SK-N-SH (cell line): ENCODE results near the gene KCNIP4. TPM values are rescaled to one million over a fixed set of nuclear protein-coding genes. Genes with fewer than 3 reads are reported as not detected.
A peak's percentile ranks its signal among the peaks of the same experiment; 100 is the strongest.

ENCODE experiments used
- CTCF ChIA-PET: fragments of 300-600, 350-600 bp; formaldehyde crosslinking; extraction: SDS; loops from one replicate; lab custom pipeline; 2021; lab: Yijun Ruan, JAX
- POLR2A ChIA-PET: fragments of 350-600 bp; sonication (Branson Sonifier 250); formaldehyde crosslinking; extraction: SDS; loops from one replicate; lab custom pipeline; 2020; ENCODE audit warnings: antibody characterized with exemption, inconsistent platforms; lab: Yijun Ruan, JAX
- DNase-seq: peaks from one replicate; pipeline ENCODE4 v3.0.0; 2012
- H2AFZ ChIP-seq: fragments of 200-600 bp; sonication (generic); 2 replicates; pipeline ENCODE4 v1.8.1; 2016; ENCODE audit warnings: antibody characterized with exemption, mild to moderate bottlenecking, low read depth
- H3F3A ChIP-seq: fragments of 200-600 bp; sonication (generic); replicated peaks from 2 replicates; pipeline ENCODE3; 2016; ENCODE audit warnings: antibody characterized with exemption, mild to moderate bottlenecking; ENCODE audit not compliant: insufficient read depth
- H3K27ac ChIP-seq, 2 experiments: fragments of 200-500 bp in 1 of 2; fragments of 200-600 bp in 1 of 2; sonication (Bioruptor generic) in 1 of 2; sonication (generic), shearing (Covaris generic) in 1 of 2; 2 replicates each; pipeline versions ENCODE4 v1.5.1 to v1.6.1; 2014 to 2016; ENCODE audit warnings: low read depth in 2 of 2, inconsistent platforms in 1 of 2, low read length in 1 of 2, mild to moderate bottlenecking in 1 of 2, mixed read lengths in 1 of 2
- H3K27me3 ChIP-seq: fragments of 200-600 bp; sonication (generic), shearing (Covaris generic); 2 replicates; pipeline ENCODE4 v1.6.1; 2016; ENCODE audit warnings: mixed run types; ENCODE audit not compliant: insufficient read depth
- H3K36me3 ChIP-seq, 2 experiments: fragments of 200-500 bp in 1 of 2; fragments of 200-600 bp in 1 of 2; sonication (Bioruptor generic) in 1 of 2; sonication (generic) in 1 of 2; replicated peaks in 1 of 2; 2 replicates each; pipeline versions ENCODE3 to v1.5.1; 2014 to 2016; ENCODE audit warnings: low read length in 1 of 2, mild to moderate bottlenecking in 1 of 2; ENCODE audit not compliant: insufficient read depth in 2 of 2, control insufficient read depth in 1 of 2
- H3K4me1 ChIP-seq, 2 experiments: fragments of 200-500 bp in 1 of 2; fragments of 200-600 bp in 1 of 2; sonication (Bioruptor generic) in 1 of 2; sonication (generic), shearing (Covaris generic) in 1 of 2; 2 replicates each; pipeline versions ENCODE4 v1.5.1 to v1.6.1; 2014 to 2016; ENCODE audit warnings: low read depth in 1 of 2, low read length in 1 of 2, mixed run types in 1 of 2; ENCODE audit not compliant: insufficient read depth in 2 of 2, control insufficient read depth in 1 of 2
- H3K4me2 ChIP-seq: fragments of 200-600 bp; sonication (generic), shearing (Covaris generic); 2 replicates; pipeline ENCODE4 v1.6.1; 2017; ENCODE audit warnings: mixed run types
- H3K4me3 ChIP-seq, 2 experiments: fragments of 200-500 bp in 1 of 2; fragments of 200-600 bp in 1 of 2; sonication (Bioruptor generic) in 1 of 2; sonication (generic), shearing (Covaris generic) in 1 of 2; 2 replicates each; pipeline versions ENCODE4 v1.5.1 to v1.8.1; 2014 to 2016; ENCODE audit warnings: low read depth in 2 of 2, inconsistent platforms in 1 of 2, low read length in 1 of 2, mild to moderate bottlenecking in 1 of 2, mixed read lengths in 1 of 2, moderate library complexity in 1 of 2
- H3K79me2 ChIP-seq: fragments of 200-600 bp; sonication (generic); 2 replicates; pipeline ENCODE4 v1.8.1; 2017; ENCODE audit warnings: mild to moderate bottlenecking; ENCODE audit not compliant: insufficient read depth
- H3K9ac ChIP-seq: fragments of 200-600 bp; sonication (generic); 2 replicates; pipeline ENCODE4 v1.6.1; 2017; ENCODE audit warnings: mixed run types
- H3K9me2 ChIP-seq: fragments of 200-600 bp; sonication (generic); 2 replicates; pipeline ENCODE4 v1.6.1; 2017; ENCODE audit warnings: mixed run types
- H3K9me3 ChIP-seq: fragments of 200-600 bp; sonication (generic); 2 replicates; pipeline ENCODE4 v1.6.1; 2017; ENCODE audit warnings: mixed run types, mild to moderate bottlenecking, moderate library complexity
- H4K20me1 ChIP-seq: fragments of 200-600 bp; sonication (generic); 2 replicates; pipeline ENCODE4 v1.6.1; 2017; ENCODE audit warnings: mild to moderate bottlenecking, mixed run types; ENCODE audit not compliant: insufficient read depth
- CTCF ChIP-seq: fragments of 200-600 bp; sonication (generic); IDR thresholded peaks from 2 replicates; pipeline ENCODE4 v1.6.1; 2017; ENCODE audit warnings: antibody characterized with exemption, mild to moderate bottlenecking, moderate library complexity
- EP300 ChIP-seq, 2 experiments: IDR thresholded peaks; 2 replicates each; pipeline versions ENCODE4 v1.4.0 to v1.6.1; 2012; ENCODE audit warnings: borderline replicate concordance in 1 of 2, low read depth in 1 of 2, low read length in 1 of 2
- FOSL2 ChIP-seq: IDR thresholded peaks from 2 replicates; pipeline ENCODE4 v1.4.0; 2012; ENCODE audit warnings: low read depth, mild to moderate bottlenecking, moderate library complexity, borderline replicate concordance
- GABPA ChIP-seq: IDR thresholded peaks from 2 replicates; pipeline ENCODE4 v1.4.0; 2012; ENCODE audit warnings: low read depth, mild to moderate bottlenecking
- JUND ChIP-seq: IDR thresholded peaks from 2 replicates; pipeline ENCODE4 v1.4.0; 2012
- MEF2A ChIP-seq: IDR thresholded peaks from 2 replicates; pipeline ENCODE4 v1.4.0; 2012; ENCODE audit warnings: low read depth, borderline replicate concordance
- MXI1 ChIP-seq: IDR thresholded peaks from 2 replicates; pipeline ENCODE4 v1.6.1; 2012; ENCODE audit warnings: mild to moderate bottlenecking, low read depth, low read length, improper control_type of control experiment
- NFIC ChIP-seq: IDR thresholded peaks from 2 replicates; pipeline ENCODE4 v1.4.0; 2012; ENCODE audit warnings: borderline replicate concordance
- NRF1 ChIP-seq: IDR thresholded peaks from 2 replicates; pipeline ENCODE4 v1.6.1; 2012; ENCODE audit warnings: low read depth, mild to moderate bottlenecking, low read length
- RAD21 ChIP-seq: IDR thresholded peaks from 2 replicates; pipeline ENCODE4 v1.6.1; 2012; ENCODE audit warnings: mild to moderate bottlenecking, low read length
- RCOR1 ChIP-seq: fragments of 150-350 bp; IDR thresholded peaks from 2 replicates; pipeline ENCODE4 v1.6.1; 2017; ENCODE audit warnings: antibody characterized with exemption, low read length
- RXRA ChIP-seq: IDR thresholded peaks from 2 replicates; pipeline ENCODE4 v1.4.0; 2012; ENCODE audit warnings: low read depth, mild to moderate bottlenecking, borderline replicate concordance
- SIN3A ChIP-seq: IDR thresholded peaks from 2 replicates; pipeline ENCODE4 v1.6.1; 2012; ENCODE audit warnings: low read depth, mild to moderate bottlenecking, low read length, moderate library complexity, borderline replicate concordance
- SMC3 ChIP-seq: IDR thresholded peaks from 2 replicates; pipeline ENCODE4 v1.6.1; 2012; ENCODE audit warnings: low read depth, low read length, improper control_type of control experiment
- TAF1 ChIP-seq: IDR thresholded peaks from 2 replicates; pipeline ENCODE4 v1.6.1; 2012; ENCODE audit warnings: low read depth, mild to moderate bottlenecking, low read length, moderate library complexity, borderline replicate concordance
- TCF12 ChIP-seq: IDR thresholded peaks from 2 replicates; pipeline ENCODE4 v1.4.0; 2012
- TEAD4 ChIP-seq: IDR thresholded peaks from 2 replicates; pipeline ENCODE4 v1.4.0; 2012; ENCODE audit warnings: mild to moderate bottlenecking, borderline replicate concordance; ENCODE audit not compliant: insufficient read depth
- YY1 ChIP-seq: IDR thresholded peaks from 2 replicates; pipeline ENCODE4 v1.4.0; 2012; ENCODE audit warnings: low read depth, mild to moderate bottlenecking
- ZBTB33 ChIP-seq: IDR thresholded peaks from 2 replicates; pipeline ENCODE4 v1.4.0; 2012; ENCODE audit warnings: low read depth, borderline replicate concordance
- WGBS: methylation state at CpG from one replicate; pipeline ENCODE4 v1.1.6; 2017; ENCODE audit warnings: low lambda C conversion rate; 5-methylcytosine and 5-hydroxymethylcytosine counted together
- polyA plus RNA-seq, 3 experiments: library from polyadenylated mRNA; depleted of rRNA; stranded (reverse); fragments of >200 nt; gene quantifications; 2 replicates each; pipeline ENCODE4 v1.2.3, GENCODE V29; 2012
- TF ChIP-seq, protein P1 (sequence below): IDR thresholded peaks from 2 replicates; pipeline ENCODE4 v1.4.0; 2012; ENCODE audit warnings: low read depth, borderline replicate concordance
- TF ChIP-seq, protein P2 (sequence below): IDR thresholded peaks from 2 replicates; pipeline ENCODE4 v1.6.1; 2012; ENCODE audit warnings: mild to moderate bottlenecking, low read depth, low read length, moderate library complexity

The KCNIP4 gene
- polyA plus RNA-seq, 1 of the 3 experiments (the other 2 are of a cell fraction), result 0.18 TPM

GRCh38 chr4:21947791-21948346, 703 bp downstream of the KCNIP4 start:
- H3K27me3 ChIP-seq, result peaks cover 4% of the 10 kb centered on the region; the same call in 1 of the 2 replicates
- H3K4me1 ChIP-seq, result no peaks in the 10 kb centered on the region; a peak in 2 of 4 replicates
- no peaks in the 10 kb centered on the region for H3F3A ChIP-seq
- no peaks in the 10 kb centered on the region for H4K20me1 ChIP-seq
- H3K4me3 ChIP-seq, result peak overlapping the region; percentile 59 to 68
- H3K9me2 ChIP-seq, result no peaks in the 10 kb centered on the region
- H3K9me3 ChIP-seq, result no peaks in the 10 kb centered on the region
- DNase-seq, result no peak
- no peaks in the 10 kb centered on the region for H3K79me2 ChIP-seq
- TF ChIP-seq GABPA (no peak), MXI1 (no peak), RAD21 (no peak), TCF12 (no peak), FOSL2 (no peak), RCOR1 (no peak)
- TF ChIP-seq, all 33 proteins: peak for 0
- 20% methylated on average over 18 of the region's 18 CpGs for WGBS
- H3K36me3 ChIP-seq, result no peaks in the 10 kb centered on the region
- peak overlapping the region; percentile 76 for H3K4me2 ChIP-seq
- ChIA-PET POLR2A (no interaction called here), CTCF (no interaction called here)
- H3K9ac ChIP-seq, result no peak overlapping the region; the same call in 1 of the 2 replicates
- H2AFZ ChIP-seq, result peak overlapping the region; percentile 87
- no peak overlapping the region for H3K27ac ChIP-seq

GRCh38 chr4:21946858-21947257, 1.7 kb downstream of the KCNIP4 start:
- Histone ChIP-seq H3K9me3 (no peaks in the 10 kb centered on the region), H3K9ac (no peak overlapping the region), H3K27ac (no peak overlapping the region), H3K4me3 (no peak overlapping the region), H3K4me2 (no peak overlapping the region), H3K36me3 (no peaks in the 10 kb centered on the region), H3K9me2 (no peaks in the 10 kb centered on the region), H3K27me3 (peaks cover 4% of the 10 kb centered on the region; the same call in 1 of the 2 replicates), H3F3A (no peaks in the 10 kb centered on the region), H3K4me1 (no peaks in the 10 kb centered on the region; a peak in 1 of 4 replicates), H3K79me2 (no peaks in the 10 kb centered on the region), H4K20me1 (no peaks in the 10 kb centered on the region), H2AFZ (no peak overlapping the region)
- 33% methylated on average over 6 of the region's 6 CpGs for WGBS
- no peak for DNase-seq
- CTCF ChIA-PET, result no interaction called here
- POLR2A ChIA-PET, result no interaction called here
- TF ChIP-seq MXI1 (no peak), RCOR1 (no peak), CTCF (no peak), RXRA (no peak), TAF1 (no peak), MEF2A (no peak), JUND (no peak), NFIC (no peak), SIN3A (no peak), ZBTB33 (no peak), YY1 (no peak), NRF1 (no peak), SMC3 (no peak), EP300 (IDR thresholded peaks at IDR 0.05; ENCODE audit: borderline replicate concordance in 1 of 2, low read depth in 1 of 2, low read length in 1 of 2) (no peak), TEAD4 (no peak)
- TF ChIP-seq, protein P1, sequence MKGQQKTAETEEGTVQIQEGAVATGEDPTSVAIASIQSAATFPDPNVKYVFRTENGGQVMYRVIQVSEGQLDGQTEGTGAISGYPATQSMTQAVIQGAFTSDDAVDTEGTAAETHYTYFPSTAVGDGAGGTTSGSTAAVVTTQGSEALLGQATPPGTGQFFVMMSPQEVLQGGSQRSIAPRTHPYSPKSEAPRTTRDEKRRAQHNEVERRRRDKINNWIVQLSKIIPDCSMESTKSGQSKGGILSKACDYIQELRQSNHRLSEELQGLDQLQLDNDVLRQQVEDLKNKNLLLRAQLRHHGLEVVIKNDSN, result no peak
- TF ChIP-seq, protein P2, sequence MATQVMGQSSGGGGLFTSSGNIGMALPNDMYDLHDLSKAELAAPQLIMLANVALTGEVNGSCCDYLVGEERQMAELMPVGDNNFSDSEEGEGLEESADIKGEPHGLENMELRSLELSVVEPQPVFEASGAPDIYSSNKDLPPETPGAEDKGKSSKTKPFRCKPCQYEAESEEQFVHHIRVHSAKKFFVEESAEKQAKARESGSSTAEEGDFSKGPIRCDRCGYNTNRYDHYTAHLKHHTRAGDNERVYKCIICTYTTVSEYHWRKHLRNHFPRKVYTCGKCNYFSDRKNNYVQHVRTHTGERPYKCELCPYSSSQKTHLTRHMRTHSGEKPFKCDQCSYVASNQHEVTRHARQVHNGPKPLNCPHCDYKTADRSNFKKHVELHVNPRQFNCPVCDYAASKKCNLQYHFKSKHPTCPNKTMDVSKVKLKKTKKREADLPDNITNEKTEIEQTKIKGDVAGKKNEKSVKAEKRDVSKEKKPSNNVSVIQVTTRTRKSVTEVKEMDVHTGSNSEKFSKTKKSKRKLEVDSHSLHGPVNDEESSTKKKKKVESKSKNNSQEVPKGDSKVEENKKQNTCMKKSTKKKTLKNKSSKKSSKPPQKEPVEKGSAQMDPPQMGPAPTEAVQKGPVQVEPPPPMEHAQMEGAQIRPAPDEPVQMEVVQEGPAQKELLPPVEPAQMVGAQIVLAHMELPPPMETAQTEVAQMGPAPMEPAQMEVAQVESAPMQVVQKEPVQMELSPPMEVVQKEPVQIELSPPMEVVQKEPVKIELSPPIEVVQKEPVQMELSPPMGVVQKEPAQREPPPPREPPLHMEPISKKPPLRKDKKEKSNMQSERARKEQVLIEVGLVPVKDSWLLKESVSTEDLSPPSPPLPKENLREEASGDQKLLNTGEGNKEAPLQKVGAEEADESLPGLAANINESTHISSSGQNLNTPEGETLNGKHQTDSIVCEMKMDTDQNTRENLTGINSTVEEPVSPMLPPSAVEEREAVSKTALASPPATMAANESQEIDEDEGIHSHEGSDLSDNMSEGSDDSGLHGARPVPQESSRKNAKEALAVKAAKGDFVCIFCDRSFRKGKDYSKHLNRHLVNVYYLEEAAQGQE, result no peak
